HG03097 (cell line): ENCODE measurements around the gene VASP.

Experiments used
- ATAC-seq: cut with Tn5 transposase; IDR thresholded peaks from one replicate; pipeline ENCODE4 v1.9.1; 2021; ENCODE audit not compliant: unreplicated experiment, low FRiP score

Gene VASP

DNA sequence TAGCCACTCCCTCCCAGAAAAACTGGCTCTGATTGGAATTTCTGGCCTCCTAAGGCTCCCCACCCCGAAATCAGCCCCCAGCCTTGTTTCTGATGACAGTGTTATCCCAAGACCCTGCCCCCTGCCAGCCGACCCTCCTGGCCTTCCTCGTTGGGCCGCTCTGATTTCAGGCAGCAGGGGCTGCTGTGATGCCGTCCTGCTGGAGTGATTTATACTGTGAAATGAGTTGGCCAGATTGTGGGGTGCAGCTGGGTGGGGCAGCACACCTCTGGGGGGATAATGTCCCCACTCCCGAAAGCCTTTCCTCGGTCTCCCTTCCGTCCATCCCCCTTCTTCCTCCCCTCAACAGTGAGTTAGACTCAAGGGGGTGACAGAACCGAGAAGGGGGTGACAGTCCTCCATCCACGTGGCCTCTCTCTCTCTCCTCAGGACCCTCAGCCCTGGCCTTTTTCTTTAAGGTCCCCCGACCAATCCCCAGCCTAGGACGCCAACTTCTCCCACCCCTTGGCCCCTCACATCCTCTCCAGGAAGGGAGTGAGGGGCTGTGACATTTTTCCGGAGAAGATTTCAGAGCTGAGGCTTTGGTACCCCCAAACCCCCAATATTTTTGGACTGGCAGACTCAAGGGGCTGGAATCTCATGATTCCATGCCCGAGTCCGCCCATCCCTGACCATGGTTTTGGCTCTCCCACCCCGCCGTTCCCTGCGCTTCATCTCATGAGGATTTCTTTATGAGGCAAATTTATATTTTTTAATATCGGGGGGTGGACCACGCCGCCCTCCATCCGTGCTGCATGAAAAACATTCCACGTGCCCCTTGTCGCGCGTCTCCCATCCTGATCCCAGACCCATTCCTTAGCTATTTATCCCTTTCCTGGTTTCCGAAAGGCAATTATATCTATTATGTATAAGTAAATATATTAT is 33.3 kb upstream of the VASP start:
- no peak for ATAC-seq

DNA sequence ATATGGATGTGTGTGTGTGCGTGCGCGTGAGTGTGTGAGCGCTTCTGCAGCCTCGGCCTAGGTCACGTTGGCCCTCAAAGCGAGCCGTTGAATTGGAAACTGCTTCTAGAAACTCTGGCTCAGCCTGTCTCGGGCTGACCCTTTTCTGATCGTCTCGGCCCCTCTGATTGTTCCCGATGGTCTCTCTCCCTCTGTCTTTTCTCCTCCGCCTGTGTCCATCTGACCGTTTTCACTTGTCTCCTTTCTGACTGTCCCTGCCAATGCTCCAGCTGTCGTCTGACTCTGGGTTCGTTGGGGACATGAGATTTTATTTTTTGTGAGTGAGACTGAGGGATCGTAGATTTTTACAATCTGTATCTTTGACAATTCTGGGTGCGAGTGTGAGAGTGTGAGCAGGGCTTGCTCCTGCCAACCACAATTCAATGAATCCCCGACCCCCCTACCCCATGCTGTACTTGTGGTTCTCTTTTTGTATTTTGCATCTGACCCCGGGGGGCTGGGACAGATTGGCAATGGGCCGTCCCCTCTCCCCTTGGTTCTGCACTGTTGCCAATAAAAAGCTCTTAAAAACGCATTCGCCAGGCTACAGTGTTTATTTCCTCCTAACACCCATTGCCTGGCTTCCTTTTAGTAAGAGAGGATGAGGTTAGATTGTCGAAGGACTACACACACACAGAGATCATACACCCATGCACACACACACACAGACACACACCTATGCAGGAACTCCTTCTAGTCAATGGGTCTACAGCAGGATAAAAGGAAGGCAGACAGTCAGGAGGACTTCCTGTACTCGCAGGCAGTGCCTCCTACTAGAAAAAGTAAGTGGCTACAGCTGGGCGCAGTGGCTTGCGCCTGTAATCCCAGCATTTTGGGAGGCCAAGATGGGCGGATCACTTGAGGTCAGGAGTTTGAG is 32.4 kb upstream of the VASP start:
- no peak for ATAC-seq

DNA sequence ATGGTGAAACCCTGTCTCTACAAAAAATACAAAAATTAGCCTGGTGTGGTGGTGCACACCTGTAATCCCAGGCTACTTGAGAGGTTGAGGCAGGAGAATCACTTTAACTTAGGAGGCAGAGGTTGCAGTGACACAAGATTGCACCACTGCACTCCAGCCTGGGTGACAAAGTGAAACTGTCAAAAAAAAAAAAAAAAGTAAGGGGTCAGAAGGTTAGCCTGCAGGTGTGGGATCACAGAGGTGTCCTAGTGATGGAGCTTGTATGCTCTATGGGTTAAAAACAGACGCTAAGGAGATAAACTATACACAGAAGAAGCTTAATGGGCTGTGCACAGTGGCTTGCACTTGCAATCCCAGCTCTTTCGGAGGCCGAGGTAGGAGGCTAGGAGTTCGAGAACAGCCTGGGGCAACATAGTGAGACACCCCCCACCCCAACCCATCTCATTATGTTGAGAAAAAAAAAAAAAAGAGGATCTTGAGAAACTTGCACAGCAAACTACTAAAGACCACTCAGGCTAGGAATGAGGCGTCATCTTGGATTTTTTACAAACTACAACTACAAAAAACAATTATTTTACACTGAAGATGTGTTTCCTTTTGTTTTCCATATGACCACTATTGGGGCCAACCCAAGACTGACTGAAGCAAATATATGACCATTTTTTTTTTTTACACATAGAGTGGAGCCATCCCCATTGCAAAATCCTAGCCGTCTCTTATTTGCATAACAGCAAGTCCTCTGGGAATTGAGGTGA is 31.6 kb upstream of the VASP start:
- ATAC-seq: no peak

DNA sequence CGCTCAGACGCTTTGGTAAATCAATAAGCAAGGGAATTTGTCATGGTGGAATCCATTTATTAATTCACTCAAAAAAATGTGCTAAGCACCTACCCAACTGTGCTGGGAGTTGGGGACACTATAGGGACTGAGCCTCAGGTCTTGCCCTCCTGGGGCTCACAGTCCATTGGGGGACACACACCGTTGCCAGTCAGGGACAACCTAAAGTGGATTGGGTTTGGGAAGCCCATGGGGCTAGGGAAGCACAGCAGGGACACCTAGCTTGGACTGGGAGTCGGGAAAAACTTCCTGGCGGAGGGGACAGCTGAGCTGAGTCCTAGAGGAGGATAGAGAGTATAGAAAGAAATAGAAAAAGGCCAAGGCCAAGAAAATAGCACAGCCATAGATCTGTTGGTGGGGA is 31.0 kb upstream of the VASP start:
- no peak for ATAC-seq

DNA sequence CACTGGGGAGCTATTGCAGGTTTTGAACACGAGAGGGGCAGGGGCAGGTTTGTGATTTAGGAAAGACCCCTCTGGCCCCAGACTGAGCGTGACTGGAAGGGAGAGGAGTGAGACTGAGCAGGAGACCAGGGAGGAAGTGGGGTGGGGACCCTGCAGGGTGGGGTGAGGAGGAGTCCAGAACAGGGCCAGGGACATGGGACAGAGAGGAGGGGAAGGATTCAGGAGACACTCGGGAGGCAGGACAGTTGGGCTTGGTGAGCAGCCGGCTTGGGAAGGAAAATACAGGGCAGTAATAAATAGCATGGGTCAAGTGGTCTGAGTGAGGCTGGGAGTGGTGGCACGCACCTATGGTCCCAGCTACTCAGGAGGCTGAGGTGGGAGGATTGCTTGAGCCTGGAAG is 30.1 kb upstream of the VASP start:
- no peak for ATAC-seq

DNA sequence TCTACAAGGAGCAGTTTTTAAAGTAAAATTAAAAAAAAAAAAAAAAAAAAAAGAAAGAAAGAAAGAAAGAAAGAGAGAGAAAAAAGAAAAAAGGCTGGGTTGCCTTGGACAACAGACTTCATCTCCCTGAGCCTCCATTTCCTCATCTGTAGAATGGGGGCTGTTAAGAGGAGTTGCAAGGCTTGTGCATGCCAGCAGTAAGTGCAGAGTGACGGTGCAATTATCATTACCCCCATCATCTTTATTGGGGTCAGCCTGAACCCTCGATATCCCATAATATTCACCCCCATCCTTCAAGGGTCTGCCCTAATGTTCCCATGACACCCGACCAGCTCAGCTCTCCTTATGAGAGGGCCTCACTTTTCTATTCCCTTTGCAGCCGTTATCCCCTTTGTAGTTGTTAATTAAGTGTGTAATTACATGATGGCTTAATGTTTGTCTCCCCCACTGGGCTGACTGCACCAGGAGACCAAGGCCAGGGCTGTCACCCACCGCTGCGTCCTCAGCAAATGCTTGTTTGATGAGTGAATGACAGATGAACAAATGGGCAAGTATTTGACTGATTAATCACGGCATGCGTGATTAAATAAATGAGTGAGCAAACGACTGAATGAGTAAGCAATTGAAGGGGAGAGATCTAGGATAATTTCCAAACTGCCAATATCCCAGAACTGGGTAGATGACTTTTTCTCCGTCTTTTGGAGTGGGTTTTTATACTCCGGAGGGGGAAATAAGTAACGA is 29.4 kb upstream of the VASP start:
- no peak for ATAC-seq

DNA sequence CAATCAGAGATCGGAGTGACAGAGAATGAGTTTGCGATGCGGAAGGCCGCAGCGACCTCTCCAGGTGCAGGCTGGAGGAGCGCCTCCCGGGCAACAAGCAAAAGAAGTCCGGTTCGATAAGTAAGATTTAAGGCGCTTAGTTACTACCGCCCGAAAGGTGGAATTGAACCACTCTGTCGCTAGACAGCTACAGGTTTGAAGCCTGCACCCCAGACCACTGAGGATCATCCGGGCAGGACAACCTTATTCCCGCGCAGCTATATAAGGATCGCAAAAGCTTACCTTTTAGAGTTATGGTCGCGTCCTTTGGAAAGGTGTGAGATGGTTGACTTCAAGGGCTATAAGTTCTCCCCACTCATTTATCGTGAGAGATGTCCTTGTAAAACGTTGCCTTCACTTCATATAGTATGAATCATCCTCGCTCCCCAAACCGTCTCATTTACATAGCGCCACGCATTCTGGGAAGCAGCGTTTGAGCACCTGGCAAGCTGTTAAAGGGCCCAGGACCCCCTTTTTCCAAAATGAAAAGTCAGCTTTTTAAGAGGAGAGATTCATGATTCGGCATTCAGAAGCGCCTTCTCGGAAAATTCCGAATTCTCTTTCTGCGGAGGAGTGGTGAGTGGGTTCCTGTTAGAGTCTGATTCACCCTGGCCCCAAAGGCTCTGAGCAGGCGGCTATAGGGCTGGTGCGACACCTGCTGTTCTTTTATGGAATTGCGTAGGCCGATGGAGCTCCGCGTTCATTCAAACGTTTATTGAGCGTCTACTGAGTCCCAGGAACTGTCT is 28.6 kb upstream of the VASP start:
- ATAC-seq: peak; percentile 76

DNA sequence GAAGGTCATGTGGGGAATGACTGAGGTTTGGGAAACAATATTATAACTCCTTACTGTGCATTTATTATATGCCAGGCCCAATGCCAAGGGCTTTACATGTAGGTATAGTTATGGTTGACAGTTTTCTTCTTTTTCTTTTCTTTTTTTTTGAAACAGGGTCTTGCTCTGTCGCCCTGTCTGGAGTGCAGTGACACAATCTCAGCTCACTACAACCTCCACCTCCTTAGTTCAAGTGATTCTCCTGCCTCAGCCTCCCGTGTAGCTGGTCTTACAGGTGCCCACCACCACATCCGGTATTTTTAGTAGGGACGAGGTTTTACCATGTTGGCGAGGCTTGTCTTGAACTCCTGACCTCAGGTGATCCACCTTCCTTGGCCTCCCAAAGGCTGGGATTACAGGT is 24.2 kb upstream of the VASP start:
- no peak for ATAC-seq

DNA sequence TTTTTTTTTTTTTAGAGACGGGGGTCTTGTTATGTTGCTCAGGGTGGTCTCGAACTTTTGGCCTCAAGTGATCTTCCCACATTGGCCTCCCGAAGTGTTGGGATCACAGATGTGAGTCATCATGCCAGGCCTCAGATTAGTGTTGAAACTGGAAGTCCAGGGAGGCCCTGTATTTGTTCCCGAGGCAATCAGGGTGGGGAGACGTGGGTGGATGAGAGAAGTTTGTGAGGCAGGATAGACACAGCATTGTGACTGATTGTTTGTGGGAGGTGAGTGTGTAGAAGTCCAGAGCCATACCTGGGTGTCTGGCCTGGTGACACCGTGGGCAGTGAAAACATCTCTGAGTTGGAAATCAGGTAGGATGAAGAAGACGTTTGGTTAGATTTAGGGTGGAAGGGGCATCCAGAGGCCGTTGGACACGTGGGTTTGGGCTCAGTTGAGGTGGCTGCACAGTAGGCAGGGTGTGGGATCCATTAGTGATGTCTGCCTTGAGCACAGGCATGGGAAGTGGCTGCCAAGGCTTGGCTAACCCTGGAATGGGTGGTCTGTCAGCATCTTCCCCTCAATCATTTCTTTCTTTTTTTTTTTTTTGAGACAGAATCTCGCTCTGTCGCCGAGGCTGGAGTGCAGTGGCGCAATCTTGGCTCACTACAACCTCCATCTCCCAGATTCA is 22.9 kb upstream of the VASP start:
- ATAC-seq: no peak

DNA sequence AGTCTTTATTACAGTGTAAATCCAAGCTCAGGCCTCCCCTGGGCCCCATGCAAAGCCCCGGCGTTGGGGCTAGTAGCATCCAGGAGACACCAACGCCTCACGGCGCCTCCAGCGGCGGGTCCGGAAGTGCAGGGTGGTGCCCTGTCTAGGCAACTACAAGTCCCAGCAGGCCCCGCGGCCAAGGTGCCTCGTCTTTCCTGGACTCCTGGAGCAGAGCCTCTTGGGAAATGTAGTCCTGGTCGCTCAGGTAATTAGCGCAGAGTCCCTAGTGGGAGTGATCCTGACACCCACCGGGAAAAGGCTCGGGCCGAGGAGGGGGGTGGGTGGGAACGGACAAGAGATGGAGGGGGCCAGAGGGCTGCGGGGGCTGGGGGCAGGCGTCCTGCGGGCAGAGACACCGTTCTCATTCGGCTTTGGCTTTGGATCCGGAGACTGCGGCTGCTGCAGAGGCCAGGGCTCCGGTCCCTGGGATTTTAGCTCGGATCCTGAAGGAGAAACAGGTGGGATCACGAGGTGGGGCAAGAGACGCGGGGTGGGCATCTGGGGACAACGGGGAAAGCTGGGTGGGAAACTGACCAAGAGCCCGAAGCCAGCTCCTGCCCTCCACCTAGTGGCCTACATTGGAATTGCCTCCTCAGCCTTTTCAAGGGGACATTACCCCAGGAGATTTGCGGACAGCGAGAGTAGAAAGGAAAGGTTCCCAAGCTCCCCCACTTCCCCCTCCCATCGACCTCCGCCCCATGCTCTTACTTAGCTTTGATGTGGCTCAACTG is 21.8 kb upstream of the VASP start:
- peak; percentile 94 for ATAC-seq

DNA sequence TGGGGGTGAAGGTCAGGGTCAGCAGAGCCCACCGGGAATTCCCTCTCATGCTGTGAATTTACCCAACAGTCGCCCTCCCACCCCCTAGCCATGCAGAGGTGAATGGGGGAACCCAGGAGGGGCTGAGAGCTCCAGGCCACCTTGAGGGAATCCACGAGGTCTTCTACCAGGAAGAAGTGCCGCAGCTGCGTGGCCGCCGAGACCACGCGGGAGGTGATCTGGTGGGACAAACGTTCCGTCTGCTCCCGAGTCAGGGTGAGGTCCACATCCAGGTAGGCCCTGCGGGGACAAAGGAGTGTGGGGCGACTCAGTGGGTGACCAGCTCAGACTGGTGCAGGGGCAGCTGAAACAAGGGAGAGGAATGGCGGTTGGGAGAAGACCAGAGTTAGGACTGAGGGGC is 18.6 kb upstream of the VASP start:
- ATAC-seq: no peak

DNA sequence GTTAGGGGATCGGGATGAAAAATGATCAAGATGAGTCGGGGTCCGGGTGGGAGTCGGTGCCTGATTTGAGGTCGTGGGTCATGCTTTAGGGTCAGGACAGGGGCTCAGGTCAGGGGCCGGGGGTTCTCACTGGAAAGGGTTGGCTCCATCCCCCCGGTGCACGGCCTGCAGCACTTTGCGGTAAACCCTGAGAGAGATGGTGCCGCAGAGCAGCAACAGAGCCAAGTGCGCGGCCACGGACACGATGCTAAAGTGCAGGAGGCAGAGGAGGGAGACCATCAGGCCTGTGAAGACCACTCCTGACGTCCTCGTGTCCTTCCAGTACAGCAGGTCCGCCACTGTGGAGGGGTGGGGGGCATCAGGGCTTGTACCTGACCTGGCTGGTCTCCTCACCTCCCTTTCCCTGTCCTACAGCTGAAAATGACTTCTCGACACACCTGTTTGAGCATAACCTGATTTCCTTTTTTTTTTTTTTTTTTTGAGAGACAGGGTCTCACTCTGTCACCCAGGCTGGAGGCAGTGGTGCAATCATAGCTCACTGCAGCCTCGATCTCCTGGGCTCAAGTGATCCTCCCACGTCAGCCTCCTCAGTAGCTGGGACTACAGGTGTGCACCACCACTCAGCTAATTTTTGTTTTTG is 17.9 kb upstream of the VASP start:
- no peak for ATAC-seq

DNA sequence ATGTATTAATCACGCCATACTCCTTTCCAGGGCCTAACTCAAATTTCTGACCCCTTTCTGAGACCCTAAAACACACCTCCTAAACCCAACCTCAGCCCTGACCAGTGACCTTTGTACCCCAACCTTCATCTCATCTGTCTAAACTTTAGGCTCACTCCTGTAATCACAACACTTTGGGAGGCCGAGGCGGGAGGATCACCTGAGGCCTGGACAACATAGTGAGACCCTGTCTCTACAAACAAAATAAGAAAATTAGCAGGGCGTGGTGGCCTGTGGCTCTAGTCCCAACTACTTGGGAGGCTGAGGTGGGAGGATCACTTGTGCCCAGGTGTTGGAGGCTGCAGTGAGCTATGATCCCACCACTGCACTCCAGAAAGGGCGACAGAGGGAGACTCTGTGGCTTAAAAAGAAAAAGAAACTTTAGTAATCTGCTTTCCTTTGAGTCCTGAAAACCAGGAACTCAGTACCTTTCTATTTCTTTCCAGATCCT is 15.1 kb upstream of the VASP start:
- no peak for ATAC-seq

DNA sequence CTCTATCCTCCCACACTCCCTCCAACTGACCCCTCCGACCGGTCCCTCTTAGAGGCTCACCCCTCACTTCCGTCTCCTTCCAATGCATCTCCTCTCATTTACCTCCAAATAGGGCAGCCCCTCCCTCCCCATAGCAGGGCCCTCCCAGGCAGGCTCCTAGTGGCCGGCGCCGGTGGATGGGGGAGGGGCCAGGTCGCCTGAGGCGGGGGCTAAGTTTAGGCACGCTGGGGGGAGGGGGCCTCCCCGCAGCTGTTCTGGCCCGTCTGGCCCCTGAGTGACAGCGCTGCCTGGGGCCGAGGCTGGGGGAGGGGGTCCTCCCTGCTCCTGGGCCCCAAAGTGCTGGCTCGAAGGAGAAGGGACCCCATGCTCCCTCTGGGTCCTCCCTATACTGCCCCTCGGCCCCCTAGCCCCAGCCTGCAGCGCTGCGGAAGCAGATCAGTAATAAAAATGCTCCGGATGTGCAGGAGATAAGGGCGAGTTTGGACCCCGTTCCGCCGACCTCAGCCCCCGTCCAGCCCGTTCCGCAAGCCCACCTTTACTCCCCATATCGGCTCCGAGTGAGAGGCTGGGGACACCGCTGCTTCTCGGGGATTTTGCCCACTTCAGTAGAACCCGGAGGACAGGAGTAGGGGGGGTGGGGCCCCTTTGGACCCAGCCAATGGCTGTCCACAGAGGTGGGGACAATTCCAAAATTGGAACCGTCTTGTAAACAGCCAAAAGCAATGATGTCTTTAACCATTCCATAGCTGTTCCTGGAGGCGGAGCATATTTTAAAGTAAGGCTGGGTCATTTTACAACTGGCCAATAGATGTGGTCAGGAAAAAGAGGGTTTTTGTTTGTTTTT is 14.4 kb upstream of the VASP start:
- ATAC-seq: no peak

DNA sequence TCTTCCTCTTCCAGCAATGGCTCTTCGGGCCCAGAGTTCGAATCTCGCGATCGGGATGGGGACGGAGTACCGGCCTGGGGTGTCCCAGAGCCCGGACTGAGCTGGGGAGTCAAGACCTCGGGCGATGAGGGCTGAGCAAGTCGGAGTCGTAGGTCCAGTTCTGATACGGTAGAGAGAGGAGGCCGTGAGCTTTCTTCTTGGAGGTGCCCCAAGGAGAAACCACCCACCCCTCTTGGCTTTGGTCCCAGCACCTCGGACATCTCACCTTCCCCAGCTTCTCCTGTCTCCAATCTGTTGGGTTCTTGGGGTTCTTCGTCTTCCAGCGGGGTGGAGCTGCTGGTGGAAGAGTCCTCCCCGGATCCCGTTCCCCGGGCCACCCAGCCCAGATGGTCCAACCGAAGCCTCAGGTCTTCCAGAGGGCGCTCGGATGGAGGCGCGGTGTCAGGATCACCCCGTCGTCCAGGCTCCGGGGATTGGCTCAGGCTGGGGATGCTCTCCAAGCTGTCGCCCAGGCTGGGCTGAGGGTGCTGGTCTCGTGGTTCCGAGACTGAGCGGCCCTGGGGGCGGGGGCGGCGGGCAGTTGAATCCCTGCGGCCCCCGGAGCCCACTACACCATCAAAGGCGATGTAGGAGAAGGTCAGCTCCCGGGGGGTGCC is 12.9 kb upstream of the VASP start:
- no peak for ATAC-seq

DNA sequence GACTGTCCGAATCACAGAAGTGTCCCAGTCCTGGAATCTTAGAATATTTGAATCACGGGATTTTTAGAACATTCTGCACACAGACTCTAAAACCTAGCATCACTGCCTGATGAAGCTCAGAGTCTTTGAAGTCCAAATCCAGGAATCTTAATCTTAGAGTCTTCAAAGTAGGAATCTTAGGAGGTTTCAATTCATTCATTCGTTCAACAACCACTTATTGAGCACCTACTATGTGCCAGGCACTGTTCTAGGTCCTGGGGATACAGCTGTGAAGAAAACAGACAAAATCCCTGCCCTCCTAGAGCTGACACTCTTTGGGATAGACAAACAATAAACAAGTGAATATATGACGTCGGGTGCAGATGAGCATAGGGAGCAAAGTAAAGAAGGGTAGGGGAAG is 12.1 kb upstream of the VASP start:
- no peak for ATAC-seq
